C1 segment of cervical spinal cord (tissue), 14 donors: ENCODE data around the gene CTSL.
A peak's percentile ranks its signal among the peaks of the same experiment; 100 is the strongest.

Source experiments
- DNase-seq, 14 donors: peaks; one replicate each; lab custom pipeline; 2025; lab: John Stamatoyannopoulos, UW

Gene CTSL

DNA sequence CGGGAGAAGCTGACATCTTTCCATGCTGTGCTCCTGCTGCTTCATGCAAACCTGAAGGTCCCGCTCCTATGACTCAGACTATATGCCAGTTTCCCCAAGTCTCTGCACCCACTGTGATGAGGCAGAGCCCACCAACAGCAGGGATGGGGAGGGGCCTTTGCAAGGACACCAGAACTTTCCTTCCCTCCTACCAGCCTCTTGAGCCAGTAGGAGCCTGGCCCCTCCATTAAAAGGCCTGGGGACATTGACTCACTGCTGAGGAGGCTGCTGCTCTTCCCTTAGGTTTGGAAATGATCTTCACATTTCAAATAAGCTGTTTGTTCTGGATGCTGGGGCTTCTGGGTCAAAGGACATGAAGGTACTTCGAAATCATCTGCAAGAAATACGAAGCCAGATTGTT is 26.1 kb upstream of the CTSL start:
- DNase-seq, result no peak

DNA sequence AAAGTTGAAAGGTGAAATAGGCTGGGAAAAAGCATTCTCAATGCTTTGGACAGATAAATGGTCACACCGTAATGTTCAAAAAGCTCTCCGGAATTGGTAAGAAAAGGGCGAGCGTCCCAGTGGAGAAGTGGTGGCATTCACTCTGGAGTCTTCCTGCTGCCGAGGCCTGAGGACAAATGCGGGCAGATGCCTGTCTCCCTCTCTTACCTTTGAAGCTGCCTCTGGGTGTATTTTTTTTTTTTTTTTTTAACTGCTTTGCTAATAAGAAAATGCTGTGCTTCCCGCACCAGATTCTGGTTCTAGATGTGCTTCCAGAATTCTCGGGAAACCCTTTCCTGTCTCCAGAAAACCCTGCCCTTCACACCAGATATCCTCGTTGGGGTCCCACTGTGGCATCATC is 24.4 kb upstream of the CTSL start:
- DNase-seq, result no peak

DNA sequence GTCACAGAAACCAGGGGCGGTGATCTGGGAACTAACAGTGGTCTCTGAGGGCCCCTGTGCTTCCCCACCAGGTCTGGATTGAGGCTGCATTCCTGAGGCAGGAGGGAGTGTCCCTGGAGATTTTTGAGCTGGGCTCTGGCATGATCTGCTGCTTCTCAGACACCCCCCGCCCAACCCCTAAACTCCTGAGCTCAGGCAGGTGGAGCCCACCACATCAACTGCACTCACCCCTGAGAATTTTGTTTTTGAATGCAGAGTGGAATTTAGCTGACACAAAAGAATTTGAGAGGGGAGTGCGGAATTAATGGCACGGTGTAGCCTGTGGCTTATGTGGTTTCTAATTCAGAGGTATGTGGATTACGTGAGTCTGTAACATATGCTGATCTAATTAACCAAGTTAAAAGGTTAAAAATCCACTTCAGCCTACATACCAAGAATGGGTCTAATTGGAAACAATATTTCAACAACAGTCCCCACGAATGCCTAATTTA is 23.9 kb upstream of the CTSL start:
- no peak for DNase-seq

DNA sequence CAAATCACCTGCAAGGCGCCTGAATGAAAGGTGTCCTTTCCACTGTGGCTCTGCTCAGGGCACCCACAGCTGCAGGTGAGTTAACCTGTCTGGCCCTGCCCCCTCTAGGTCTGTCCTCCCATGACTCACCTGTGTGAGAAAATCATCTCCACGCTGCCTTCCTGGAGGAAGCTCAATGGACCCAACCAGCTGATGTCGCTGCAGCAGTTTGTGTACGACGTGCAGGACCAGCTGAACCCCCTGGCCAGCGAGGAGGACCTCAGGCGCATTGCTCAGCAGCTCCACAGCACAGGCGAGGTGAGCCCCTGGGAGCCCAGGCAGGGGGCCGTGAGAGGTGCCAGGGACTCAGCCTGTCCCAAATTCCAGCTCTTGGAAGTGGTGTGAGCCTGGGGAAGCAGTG is 23.0 kb upstream of the CTSL start:
- no peak for DNase-seq

DNA sequence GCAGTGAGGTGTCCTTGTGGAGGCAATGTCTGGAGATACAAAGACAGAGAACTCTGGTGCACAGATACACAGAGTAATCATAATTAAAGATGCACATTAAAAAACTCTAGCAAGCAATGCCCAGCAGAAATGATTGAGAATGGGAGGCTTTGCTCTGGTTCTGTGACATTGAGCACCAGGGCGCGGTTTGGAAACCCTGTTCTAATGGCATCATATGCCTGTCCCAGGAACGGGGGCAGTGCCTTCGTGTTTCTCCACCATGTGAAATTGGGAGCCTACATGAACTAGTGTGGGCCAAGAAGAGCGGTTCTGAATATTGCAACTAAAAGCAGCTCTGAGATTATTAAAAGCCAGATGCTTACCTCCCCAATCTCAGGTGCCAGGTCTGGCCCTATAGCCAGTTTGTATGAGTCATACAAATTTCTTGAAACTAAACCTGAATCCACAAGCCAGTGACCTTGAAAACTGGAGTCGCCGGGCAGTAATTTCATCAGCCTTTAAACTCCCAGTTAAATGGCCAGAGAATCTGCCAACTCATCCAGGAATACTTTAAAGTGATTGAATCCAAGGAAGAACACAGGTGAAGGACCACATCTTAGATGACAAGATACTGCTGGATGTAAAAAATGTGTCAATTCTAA is 22.2 kb upstream of the CTSL start:
- DNase-seq, result no peak

DNA sequence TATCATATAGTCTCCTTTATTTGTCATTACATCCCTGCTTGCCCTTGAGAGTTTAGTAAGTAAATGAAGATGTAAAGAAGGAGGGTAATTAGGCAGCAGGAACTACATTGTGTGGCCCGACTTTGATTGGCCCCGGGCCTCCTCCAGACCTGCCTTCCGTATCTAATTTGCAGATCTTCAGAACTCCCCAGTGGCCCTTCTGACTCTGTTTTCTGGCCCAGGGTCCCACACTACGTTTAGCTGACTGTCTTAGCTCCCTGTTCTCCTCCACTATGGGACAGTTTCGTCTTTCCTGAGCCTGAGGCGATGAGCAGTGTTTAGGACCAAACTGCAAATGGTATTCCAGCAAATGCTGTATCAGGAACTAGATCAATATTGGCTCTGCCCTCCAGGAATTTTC is 21.6 kb upstream of the CTSL start:
- no peak for DNase-seq

DNA sequence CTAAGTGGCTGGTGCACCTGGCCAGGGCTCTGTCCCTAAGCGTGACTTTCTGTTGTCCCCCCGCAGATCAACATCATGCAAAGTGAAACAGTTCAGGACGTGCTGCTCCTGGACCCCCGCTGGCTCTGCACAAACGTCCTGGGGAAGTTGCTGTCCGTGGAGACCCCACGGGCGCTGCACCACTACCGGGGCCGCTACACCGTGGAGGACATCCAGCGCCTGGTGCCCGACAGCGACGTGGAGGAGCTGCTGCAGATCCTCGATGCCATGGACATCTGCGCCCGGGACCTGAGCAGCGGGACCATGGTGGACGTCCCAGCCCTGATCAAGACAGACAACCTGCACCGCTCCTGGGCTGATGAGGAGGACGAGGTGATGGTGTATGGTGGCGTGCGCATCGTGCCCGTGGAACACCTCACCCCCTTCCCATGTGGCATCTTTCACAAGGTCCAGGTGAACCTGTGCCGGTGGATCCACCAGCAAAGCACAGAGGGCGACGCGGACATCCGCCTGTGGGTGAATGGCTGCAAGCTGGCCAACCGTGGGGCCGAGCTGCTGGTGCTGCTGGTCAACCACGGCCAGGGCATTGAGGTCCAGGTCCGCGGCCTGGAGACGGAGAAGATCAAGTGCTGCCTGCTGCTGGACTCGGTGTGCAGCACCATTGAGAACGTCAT is 19.7 kb upstream of the CTSL start:
- no peak for DNase-seq

DNA sequence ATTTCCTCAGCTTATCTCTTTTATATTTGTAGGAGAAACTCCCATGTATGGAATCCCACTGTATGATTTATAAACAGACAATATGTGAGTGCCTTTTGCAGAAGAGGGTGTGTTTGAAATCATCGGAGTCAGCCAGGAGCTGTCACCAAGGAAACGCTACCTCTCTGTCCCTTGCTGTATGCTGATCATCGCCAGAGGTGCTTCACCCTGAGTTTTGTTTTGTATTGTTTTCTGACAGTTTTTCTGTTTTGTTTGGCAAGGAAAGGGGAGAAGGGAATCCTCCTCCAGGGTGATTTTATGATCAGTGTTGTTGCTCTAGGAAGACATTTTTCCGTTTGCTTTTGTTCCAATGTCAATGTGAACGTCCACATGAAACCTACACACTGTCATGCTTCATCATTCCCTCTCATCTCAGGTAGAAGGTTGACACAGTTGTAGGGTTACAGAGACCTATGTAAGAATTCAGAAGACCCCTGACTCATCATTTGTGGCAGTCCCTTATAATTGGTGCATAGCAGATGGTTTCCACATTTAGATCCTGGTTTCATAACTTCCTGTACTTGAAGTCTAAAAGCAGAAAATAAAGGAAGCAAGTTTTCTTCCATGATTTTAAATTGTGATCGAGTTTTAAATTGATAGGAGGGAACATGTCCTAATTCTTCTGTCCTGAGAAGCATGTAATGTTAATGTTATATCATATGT is 18.0 kb upstream of the CTSL start:
- no peak for DNase-seq

DNA sequence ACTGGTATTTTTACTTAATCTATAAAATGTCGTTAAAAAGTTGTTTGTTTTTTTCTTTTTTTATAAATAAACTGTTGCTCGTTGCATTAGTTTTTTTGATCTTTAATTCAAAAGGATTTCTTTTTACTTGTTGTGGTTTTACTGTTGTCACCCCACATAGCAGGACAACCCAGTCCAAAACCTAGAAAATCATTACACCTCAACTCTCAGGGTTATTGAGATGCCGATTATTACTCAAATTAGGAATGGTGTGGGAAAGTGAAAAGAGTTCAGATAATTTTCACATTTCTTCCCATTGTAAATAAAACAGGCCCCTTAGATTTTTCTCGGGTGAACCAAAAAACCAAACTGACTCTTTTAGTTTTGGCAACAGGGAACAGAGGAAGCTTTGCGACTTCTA is 17.4 kb upstream of the CTSL start:
- no peak for DNase-seq

DNA sequence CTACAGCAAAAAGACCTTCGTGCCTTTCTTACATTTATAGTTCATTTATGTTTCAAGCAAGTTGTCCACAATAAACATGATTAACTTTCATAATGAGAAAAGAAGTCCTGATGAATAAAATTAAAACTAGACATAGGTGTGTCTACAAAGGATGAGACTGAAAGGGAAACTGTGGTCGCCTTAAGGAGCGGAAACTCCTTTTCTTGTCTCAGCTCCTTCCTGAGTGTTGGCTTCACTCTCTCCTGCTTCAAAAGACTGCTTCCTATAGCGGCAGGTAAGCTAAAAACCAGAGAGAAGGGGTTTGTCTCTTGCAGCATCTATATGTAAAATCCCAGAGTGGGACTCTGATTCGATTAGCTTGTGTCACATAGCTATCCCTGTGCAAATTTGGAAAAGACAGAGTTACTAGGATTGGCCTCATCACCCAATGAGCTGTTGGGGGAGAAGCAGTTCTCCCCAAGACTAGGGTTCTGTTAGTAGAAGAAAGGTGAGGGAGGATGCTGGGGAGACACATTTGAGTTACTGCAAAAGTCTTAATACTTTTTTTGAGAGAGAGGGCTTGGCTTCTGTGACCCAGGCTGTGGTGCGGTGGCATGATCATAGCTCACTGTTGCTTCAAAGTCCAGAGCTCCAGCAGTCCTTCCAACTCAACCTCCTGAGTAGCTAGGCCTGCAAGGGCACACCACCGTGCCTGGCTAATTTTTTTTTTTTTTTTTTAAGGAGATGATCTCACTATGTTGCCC is 16.8 kb upstream of the CTSL start:
- no peak for DNase-seq

DNA sequence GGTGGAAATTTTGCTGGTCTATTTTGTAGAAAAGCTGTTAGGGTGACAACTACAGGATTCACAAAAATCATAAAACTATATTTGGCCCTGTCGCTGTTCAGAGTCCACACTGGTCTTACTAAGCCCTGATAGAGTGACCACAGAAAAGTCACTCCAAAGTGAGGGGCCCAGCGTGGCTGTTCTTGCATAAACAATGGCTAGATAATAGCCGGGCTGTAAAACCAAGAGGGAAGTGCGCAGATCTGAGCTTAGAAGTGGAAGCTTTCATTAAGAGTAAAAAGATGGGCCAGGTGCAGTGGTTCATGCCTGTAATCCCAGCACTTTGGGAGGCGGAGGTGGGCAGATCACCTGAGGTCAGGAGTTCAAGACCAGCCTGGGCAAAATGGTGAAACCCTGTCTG is 15.5 kb upstream of the CTSL start:
- no peak for DNase-seq

DNA sequence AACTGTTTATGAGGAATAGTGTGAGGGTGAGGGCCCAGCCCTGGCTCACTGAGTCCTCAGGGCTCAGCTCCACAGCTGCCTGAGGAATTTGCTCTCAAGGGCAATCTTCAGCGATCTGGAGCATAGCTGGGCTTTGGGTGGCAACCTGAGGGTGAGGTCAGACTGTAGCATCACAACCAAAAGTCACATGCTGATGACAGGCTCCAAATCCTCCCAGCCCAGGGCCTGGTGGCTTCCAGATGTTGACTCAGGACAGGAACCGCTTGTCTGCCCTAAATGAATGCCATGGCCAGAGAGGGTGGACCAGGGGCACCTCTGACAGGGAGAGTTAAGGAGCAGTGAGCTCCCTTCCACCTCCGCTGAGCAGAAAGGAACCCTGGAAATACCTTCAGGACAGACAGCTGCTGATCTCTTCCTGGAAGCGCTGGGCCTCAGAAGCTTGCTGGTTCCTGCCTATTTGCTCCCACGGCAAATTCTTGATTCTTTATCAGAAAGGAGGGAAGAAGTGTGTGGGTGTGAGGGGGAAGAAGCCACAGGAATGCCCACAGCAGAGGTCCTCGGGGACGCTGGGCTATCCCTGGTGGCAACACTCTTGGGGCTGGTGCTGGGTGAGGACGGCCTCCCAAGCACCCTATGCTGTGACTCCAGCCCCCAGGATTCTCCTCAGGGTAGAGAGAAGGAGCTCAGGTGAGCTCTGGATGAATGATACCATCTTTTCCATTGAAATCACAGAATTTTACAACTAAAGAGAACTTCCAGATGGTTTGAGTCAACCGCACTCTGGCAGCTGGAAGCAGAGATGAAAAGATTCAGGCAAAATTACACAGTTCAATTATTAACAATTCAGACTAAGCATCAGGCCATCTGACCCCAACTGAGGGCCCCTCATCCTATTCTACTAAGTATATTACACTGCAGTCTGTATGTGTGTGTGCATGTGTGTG is 13.8 kb upstream of the CTSL start:
- peak in 1 of 14 donors; percentile 14 for DNase-seq

DNA sequence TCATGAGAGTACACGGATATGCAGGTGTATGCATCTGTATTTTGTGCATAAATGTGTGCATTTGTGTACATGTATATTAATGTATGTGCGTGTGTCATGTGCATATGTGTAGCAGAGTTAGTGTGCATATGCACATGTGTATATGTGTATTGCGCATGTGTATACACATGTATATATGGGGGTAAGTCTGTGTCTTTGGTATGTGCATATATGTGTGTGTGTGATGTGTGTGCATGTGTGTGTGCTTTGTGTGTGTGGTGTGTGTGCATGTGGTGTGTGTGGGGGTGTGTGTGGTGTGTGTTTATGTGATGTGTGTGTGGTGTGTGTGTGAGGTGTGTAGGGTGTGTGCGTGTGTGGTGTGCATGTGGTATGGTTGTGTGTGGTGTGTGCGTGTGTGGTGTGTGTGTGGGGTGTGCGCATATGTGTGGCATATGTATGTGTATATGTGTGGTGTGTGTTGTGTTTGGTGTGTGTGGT is 13.1 kb upstream of the CTSL start:
- DNase-seq, result no peak

DNA sequence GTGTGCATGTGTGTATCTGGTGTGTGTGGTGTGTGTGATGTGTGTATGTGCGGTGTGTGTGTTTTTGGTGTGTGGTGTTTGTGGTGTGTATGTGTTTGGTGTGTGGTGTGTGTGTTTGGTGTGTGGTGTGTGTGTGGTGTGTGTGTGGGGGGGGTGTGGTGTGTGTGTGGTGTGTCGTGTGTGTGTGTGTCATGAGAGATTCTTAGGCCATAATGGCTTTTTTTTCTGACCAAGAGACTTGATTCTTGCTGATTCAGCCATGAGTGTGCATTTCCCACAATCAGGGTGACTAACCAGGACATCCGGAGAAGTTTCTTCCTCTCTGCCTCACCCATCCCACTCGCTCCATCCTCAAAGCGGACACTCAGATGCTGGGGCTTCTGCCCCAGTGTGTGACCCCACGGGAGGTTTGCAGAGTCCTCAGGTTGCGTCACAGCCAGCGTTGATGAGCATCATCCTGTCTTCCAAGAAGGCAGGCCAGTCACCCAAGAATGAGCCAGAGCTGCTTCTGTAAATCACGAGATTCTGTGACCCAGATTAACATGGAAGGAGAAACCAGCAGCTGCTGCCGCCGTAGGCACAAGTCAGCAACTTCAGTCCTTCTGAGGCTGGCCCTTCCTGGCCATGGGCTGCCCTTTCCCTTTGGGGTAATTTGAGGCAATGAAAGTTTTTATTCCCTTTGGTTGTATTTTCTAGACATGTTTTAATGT is 12.5 kb upstream of the CTSL start:
- peak in 13 of 14 donors; percentile 1 to 87 (median 41) for DNase-seq

DNA sequence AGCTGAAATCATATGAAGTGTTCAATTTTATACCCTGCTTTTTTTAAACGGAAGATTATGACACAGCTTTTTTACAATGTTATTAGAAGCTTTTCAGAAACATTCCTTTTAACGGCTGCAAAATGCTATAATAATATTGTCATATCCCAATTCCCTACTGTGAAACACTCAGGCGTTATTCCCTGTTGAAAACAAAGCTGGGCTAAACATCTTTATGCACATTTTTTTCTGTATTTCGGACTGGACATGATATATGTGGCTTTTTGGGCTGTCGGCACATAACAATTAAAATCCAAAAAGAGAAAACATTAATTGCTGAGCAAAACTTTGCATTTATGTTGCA is 12.0 kb upstream of the CTSL start:
- no peak for DNase-seq

DNA sequence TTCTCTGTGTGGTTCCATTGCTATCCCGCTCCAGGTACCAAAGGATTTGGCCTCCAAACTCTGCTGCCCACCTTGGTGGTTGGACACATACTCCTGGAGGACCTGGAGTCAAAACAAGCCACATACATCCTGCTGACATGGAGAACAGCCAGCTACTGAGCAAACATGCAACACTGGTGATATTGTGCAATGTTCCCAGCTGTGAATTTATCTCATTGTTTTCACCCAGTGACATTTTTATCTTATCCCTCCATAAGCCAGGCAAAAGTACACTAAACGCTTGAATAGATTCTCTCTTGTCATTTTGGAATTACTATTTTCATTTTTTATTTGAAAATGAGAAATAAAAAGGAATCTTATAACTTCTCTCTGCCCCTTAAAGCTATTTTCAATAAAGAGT is 11.1 kb upstream of the CTSL start:
- DNase-seq, result peak in 5 of 14 donors; percentile 8 to 26 (median 20)

DNA sequence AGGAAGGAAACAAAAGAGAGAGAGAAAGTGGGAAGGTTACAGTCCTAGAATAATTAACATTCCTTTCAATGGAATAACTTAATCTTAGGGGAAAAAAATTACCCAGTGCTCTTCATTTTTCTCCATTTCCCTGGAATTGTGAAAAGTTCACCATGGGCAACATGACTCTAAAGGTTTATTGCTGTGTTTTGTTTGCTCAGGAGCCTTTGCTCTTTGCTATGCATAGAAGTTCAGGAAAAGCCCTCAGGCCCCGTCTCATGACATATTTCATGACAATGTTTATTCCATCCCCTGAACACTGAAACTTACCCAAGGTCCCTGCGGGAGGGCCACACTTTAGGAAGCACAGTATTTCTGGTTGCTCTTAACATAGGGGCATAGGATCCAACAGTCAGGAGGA is 9.8 kb upstream of the CTSL start:
- DNase-seq, result no peak

DNA sequence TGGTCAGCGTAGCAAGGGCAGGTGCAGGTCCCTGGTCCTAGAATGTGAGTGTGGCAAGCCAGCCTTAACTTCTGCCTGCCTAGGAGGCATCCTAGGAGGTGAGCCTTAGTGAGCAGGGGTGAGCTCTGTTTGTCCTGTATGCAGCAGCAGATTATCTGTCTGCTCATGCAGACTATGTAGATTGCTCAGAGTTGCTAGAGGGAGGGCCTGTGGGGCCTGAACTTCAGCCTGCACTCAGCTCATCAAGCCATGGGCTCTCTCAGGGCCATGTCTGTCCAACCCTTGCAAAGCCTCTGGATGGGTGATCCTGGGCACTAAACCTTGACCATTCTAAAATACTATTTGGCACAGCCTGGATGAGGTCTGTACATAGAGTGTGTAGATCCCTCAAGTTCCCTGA is 8.5 kb upstream of the CTSL start:
- DNase-seq, result no peak

DNA sequence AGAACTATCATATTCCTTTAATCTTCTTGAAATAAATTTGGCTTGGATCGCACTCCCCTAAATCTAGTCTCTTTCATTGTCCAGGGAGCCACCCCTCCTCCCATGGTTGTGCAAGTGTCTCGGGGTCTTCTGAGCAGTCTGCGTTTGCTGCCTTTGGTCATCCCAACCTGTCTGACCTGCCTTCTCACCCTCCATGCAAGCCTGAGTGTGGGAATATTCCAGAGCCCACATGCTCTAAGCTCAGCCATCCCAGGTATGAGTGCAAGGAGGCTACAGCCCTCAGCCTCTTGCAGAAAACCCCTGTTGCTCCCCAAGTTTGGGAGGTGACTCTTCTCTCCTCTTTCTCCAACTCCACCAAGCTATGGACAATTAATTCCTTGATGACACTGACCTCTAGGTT is 7.7 kb upstream of the CTSL start:
- DNase-seq, result no peak

DNA sequence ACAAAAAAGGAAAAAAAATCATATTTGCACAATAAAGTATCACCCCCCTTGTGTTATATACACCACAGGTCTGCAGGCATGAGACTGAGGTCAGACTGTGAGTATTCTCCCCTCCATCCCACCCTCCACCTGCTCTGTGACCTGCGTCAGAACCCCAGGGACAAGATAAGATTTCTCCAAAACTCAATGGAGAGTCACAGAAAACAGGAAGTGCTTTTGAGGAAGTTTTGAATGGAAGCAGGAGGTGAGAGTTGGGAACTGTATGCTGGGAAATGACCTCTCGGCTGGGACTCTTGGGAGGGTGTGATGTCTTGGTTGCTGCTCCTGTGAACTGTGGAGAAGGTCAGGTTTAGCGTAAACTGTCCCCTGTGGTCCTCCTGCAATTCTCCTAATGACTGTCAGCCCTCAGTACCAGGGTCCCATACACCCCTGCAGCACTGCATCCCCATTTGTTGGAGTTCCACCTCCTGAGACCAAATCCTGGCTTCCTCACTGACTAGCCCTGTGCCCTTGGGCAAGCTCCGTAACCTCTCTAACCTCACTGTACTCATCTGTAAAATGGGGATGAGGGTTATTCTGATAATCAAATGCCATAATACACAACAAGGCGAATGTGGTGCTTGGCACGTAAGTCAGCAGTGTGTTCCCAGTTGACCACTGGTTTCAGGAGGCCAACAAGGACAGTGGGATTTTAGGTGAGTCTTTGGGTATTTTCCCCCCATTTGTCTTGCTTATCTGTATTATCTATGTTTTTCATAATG is 6.9 kb upstream of the CTSL start:
- no peak for DNase-seq
